Measurements from ENCODE around the gene ANKRD55.
"Not testable (repeated sequence)": the region's sequence is repeated elsewhere in the genome, so short reads cannot be mapped to it uniquely, and the experiment has no call there.

ANKRD55 gene

GRCh38 chr5:56169281-56169680 is 63.8 kb downstream of the ANKRD55 start:
- DNase-seq (ENCODE audit: low spot score) = no peak

GRCh38 chr5:56168066-56168478 is 65.1 kb downstream of the ANKRD55 start:
- DNase-seq (ENCODE audit: low spot score) = no peak

- DNase-seq (ENCODE audit: low spot score) = no peak
These were observed 65.6 kb downstream of the ANKRD55 start for GRCh38 chr5:56167519-56167918.

- no peak for DNase-seq (ENCODE audit: low spot score)
These were observed 66.3 kb downstream of the ANKRD55 start for GRCh38 chr5:56166671-56167385.

GRCh38 chr5:56164376-56164775 is 68.8 kb downstream of the ANKRD55 start:
- no peak for DNase-seq (ENCODE audit: low spot score)

GRCh38 chr5:56161927-56162326 is 71.2 kb downstream of the ANKRD55 start:
- no peak for DNase-seq (ENCODE audit: low spot score)

- DNase-seq (ENCODE audit: low spot score) = no peak
These were observed 71.7 kb downstream of the ANKRD55 start for GRCh38 chr5:56161439-56161823.

- no peak for DNase-seq (ENCODE audit: low spot score)
These were observed 72.2 kb downstream of the ANKRD55 start for GRCh38 chr5:56160723-56161438.

- no peak for DNase-seq (ENCODE audit: low spot score)
These were observed 73.6 kb downstream of the ANKRD55 start for GRCh38 chr5:56159521-56159947.

GRCh38 chr5:56158331-56158960 is 74.7 kb downstream of the ANKRD55 start:
- no peak for DNase-seq (ENCODE audit: low spot score)

GRCh38 chr5:56157191-56157621 is 75.9 kb downstream of the ANKRD55 start:
- DNase-seq (ENCODE audit: low spot score) = not testable (repeated sequence)

- DNase-seq (ENCODE audit: low spot score) = not testable (repeated sequence)
These were observed 76.4 kb downstream of the ANKRD55 start for GRCh38 chr5:56156585-56157190.

- no peak for DNase-seq (ENCODE audit: low spot score)
These were observed 77.0 kb downstream of the ANKRD55 start for GRCh38 chr5:56155992-56156584.

- DNase-seq (ENCODE audit: low spot score) = no peak
These were observed 78.2 kb downstream of the ANKRD55 start for GRCh38 chr5:56154732-56155484.

- no peak for DNase-seq (ENCODE audit: low spot score)
These were observed 80.7 kb downstream of the ANKRD55 start for GRCh38 chr5:56152437-56152836.

- DNase-seq (ENCODE audit: low spot score) = not testable (repeated sequence)
These were observed 82.4 kb downstream of the ANKRD55 start for GRCh38 chr5:56150756-56151155.

- no peak for DNase-seq (ENCODE audit: low spot score)
These were observed 84.6 kb downstream of the ANKRD55 start for GRCh38 chr5:56148453-56148971.

- no peak for DNase-seq (ENCODE audit: low spot score)
These were observed 85.4 kb downstream of the ANKRD55 start for GRCh38 chr5:56147659-56148230.

- no peak for DNase-seq (ENCODE audit: low spot score)
These were observed 86.0 kb downstream of the ANKRD55 start for GRCh38 chr5:56147106-56147505.

- no peak for DNase-seq (ENCODE audit: low spot score)
These were observed 86.5 kb downstream of the ANKRD55 start for GRCh38 chr5:56146674-56147073.
